HL-60/S4 treated with phorbol 12-myristate 13-acetate at 8.2 ng/mL for 4 days and 3 days (cell line): ENCODE results near the gene ATP2A1.

Source experiments
- in situ Hi-C: fragments of 300-500 bp; cut with MboI; formaldehyde crosslinking; loops from 2 replicates; pipeline ENCODE4 v1.15.0; 2022; ENCODE audit warnings: low sequenced_read_pairs

Gene ATP2A1

GRCh38 chr16:28878083-28878926 is at the start of gene ATP2A1:
TSS of gene ATP2A1 (plus strand) at chr16:28878488. CDS start at chr16:28878672, 184 bp downstream.
- in situ Hi-C loops = no loop called here

GRCh38 chr16:28829747-28830146 is 48.5 kb upstream of the ATP2A1 start:
- in situ Hi-C loops = no loop called here

GRCh38 chr16:28830531-28830930 is 47.8 kb upstream of the ATP2A1 start:
- in situ Hi-C loops = no loop called here

- in situ Hi-C loops = no loop called here
Measured at GRCh38 chr16:28834349-28834748, 43.9 kb upstream of the ATP2A1 start.

GRCh38 chr16:28834873-28835863 is 43.1 kb upstream of the ATP2A1 start:
- in situ Hi-C loops = no loop called here

- in situ Hi-C loops = no loop called here
Measured at GRCh38 chr16:28835864-28836760, 42.2 kb upstream of the ATP2A1 start.

GRCh38 chr16:28836761-28837064 is 41.6 kb upstream of the ATP2A1 start:
- in situ Hi-C loops = no loop called here

- in situ Hi-C loops = no loop called here
Measured at GRCh38 chr16:28837672-28838557, 40.4 kb upstream of the ATP2A1 start.

- in situ Hi-C loops = no loop called here
Measured at GRCh38 chr16:28838558-28838918, 39.8 kb upstream of the ATP2A1 start.

GRCh38 chr16:28839004-28839639 is 39.2 kb upstream of the ATP2A1 start:
- in situ Hi-C loops = no loop called here

GRCh38 chr16:28839899-28840298 is 38.4 kb upstream of the ATP2A1 start:
- in situ Hi-C loops = no loop called here

- in situ Hi-C loops = no loop called here
Measured at GRCh38 chr16:28842696-28843095, 35.6 kb upstream of the ATP2A1 start.

- in situ Hi-C loops = no loop called here
Measured at GRCh38 chr16:28843766-28844165, 34.5 kb upstream of the ATP2A1 start.

- in situ Hi-C loops = no loop called here
Measured at GRCh38 chr16:28844226-28844885, 33.9 kb upstream of the ATP2A1 start.

GRCh38 chr16:28845293-28845692 is 33.0 kb upstream of the ATP2A1 start:
- in situ Hi-C loops = no loop called here

- in situ Hi-C loops = no loop called here
Measured at GRCh38 chr16:28845761-28846079, 32.6 kb upstream of the ATP2A1 start.

GRCh38 chr16:28846080-28846932 is 32.0 kb upstream of the ATP2A1 start, which contains the start of gene TUFM:
TSS of gene TUFM (minus strand) at chr16:28846348. CDS start at chr16:28846269, 79 bp downstream.
- in situ Hi-C loops = no loop called here

GRCh38 chr16:28846933-28847273 is 31.4 kb upstream of the ATP2A1 start:
- in situ Hi-C loops = no loop called here
